Ectodermal cell (in vitro differentiated cells): ENCODE data around the gene PTPN9.

ENCODE experiments used
- H3K27ac ChIP-seq: 2 replicates; pipeline ENCODE4 v1.7.0; 2013; ENCODE audit warnings: mild to moderate bottlenecking, low read depth, low read length; ENCODE audit not compliant: insufficient read depth, poor library complexity, severe bottlenecking
- H3K27me3 ChIP-seq: 2 replicates; pipeline ENCODE4 v1.7.0; 2013; ENCODE audit warnings: mild to moderate bottlenecking, low read length; ENCODE audit not compliant: insufficient read depth, control insufficient read depth, poor library complexity, severe bottlenecking
- H3K36me3 ChIP-seq: one replicate; pipeline ENCODE4 v1.7.0; 2013; ENCODE audit warnings: low read length; ENCODE audit not compliant: control insufficient read depth, insufficient read depth
- H3K4me1 ChIP-seq: one replicate; pipeline ENCODE4 v1.7.0; 2013; ENCODE audit warnings: low read length; ENCODE audit not compliant: control insufficient read depth, insufficient read depth
- H3K4me3 ChIP-seq: 2 replicates; pipeline ENCODE4 v1.7.0; 2013; ENCODE audit warnings: low read depth, low read length, control low read depth; ENCODE audit not compliant: insufficient read depth
- H3K9me3 ChIP-seq: 2 replicates; pipeline ENCODE4 v1.7.0; 2013; ENCODE audit warnings: mild to moderate bottlenecking, low read length, moderate library complexity; ENCODE audit not compliant: control insufficient read depth
- WGBS, 2 experiments: methylation state at CpG; one replicate each; pipeline ENCODE4 v1.1.7; 2013; ENCODE audit warnings: missing lambda C conversion rate in 2 of 2; 5-methylcytosine and 5-hydroxymethylcytosine counted together

PTPN9 gene

GRCh38 chr15:75425966-75426500, 153.1 kb downstream of the PTPN9 start:
- Histone ChIP-seq H3K36me3 (peaks cover 29% of the 10 kb centered on the region), H3K4me1 (no peaks in the 10 kb centered on the region), H3K4me3 (no peak overlapping the region), H3K27me3 (no peaks in the 10 kb centered on the region), H3K9me3 (no peaks in the 10 kb centered on the region), H3K27ac (no peak overlapping the region)
- WGBS, 2 experiments = 93 to 96% methylated on average over 2 to 3 of the region's 3 CpGs

DNA sequence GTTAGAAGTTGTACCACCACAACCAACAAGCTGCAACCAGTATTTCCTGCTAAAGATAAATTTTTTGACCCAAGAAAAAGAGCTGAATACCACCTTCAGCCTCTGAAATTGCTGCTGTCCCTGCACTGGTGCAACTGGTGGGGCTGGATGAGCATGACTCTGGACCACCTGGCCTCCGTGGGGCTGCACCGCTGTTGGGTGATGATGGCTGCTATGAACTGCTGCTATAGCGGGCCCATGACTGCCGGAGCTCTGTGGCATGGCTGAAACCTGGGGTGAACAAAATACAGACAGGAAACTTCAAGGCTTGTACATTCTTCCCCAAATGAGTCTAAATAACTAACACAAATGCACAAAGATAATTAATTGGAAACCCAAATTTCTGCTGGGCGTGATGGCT, 156.6 kb downstream of the PTPN9 start:
- H3K4me3 ChIP-seq = no peak overlapping the region
- no peaks in the 10 kb centered on the region for H3K27me3 ChIP-seq
- H3K9me3 ChIP-seq = no peaks in the 10 kb centered on the region
- no peaks in the 10 kb centered on the region for H3K4me1 ChIP-seq
- 94 to 98% methylated on average over 5 of the region's 5 CpGs for WGBS, 2 experiments
- peaks cover 22% of the 10 kb centered on the region for H3K36me3 ChIP-seq
- no peak overlapping the region for H3K27ac ChIP-seq

DNA sequence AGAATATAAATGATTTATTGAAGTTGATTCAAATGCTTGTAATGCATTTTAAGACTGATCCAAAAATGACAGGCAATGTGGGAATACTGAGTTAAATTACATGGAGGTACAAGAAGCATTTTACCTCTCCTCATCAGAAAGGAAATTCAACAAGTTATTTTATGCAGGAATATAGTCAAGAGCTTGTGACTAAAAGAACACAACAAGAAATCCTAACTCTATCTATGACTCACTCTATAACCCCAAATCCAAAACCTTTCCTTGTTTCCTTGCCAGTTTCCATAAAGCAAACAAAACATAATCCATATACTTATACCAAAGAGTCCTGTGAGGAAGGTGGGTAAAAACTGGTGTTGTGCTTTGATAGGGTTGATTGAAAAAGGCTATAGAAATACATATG, 158.4 kb downstream of the PTPN9 start:
- no peak overlapping the region for H3K27ac ChIP-seq
- H3K4me3 ChIP-seq = no peak overlapping the region
- peaks cover 22% of the 10 kb centered on the region for H3K36me3 ChIP-seq
- no peaks in the 10 kb centered on the region for H3K27me3 ChIP-seq
- H3K9me3 ChIP-seq = no peaks in the 10 kb centered on the region
- H3K4me1 ChIP-seq = no peaks in the 10 kb centered on the region

DNA sequence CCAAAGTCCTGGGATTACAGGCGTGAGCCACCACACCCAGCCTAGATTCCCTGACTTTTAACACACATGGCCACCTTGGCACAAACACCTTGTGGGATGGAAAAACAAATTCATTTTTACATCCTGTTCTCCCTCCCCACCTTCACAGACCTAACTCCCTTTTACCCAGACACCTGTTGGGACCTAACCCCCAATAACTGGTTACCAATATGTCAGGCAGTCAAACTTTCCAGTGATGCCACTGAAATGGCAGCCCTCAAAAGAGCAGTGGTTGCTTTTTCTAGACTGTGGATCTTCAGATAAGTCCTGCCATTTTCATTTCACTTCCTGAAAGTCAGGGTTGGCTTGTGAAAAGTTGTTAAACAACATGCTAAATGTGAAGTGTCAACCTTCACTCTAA, 162.5 kb downstream of the PTPN9 start:
- Histone ChIP-seq H3K4me3 (no peak overlapping the region), H3K27ac (no peak overlapping the region), H3K4me1 (no peaks in the 10 kb centered on the region), H3K27me3 (no peaks in the 10 kb centered on the region), H3K9me3 (no peaks in the 10 kb centered on the region), H3K36me3 (peaks cover 32% of the 10 kb centered on the region)
- WGBS, 2 experiments = 93 to 97% methylated on average over 1 of the region's 1 CpG
